DMS 273 treated with DMSO at 0.1 percent for 48 hours (cell line): ENCODE measurements around the gene SPACA5.
"Not testable (repeated sequence)": the region's sequence is repeated elsewhere in the genome, so short reads cannot be mapped to it uniquely, and the experiment has no call there.

Experiments used
- DNase-seq: peaks from one replicate; lab custom pipeline; 2025; lab: John Stamatoyannopoulos, UW

Gene SPACA5

DNA sequence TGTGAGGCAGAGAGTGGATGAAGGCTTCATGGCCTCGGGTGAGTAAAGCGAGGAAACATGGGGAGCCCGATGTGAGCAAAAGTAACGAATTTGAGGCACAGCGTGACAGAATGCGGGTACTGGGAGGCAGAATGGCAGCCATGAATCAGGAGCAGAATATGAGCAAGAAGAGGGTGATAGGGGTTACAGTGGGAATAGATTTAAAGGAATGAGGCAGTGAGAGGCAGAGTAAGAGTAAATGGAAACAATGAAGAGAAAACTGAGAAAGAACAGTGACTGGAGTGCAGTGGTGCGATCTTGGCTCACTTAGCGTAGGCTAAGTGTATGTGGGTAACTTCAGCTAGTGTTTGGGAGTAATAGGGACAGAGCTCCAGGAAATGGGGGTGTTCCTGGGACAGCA lies at the start of gene SPACA5:
Gene SPACA5 (plus strand): TSS at position 301 of the 400 bp plus-strand sequence. CDS start 815 bp downstream, outside the sequence.
- not testable (repeated sequence) for DNase-seq

DNA sequence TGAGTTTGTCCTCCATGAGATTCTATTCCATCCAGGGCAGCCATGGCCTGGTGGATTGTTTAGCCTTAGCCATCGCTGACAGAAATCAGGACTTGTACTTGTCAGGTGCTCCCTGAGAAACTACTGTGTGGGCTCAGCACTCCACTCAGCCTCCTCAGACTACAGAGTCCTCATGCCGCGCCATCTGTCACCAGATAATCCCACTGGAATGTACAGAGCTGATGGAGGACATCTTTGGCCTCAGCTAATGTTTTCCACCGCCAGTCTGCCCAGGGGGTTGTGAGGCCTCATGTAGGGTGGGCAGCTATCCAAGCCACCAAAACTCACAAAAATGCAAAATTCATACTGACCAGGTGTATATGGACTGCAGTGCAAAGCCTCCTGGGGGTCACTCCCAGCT lies 48.6 kb upstream of the SPACA5 start:
- not testable (repeated sequence) for DNase-seq

DNA sequence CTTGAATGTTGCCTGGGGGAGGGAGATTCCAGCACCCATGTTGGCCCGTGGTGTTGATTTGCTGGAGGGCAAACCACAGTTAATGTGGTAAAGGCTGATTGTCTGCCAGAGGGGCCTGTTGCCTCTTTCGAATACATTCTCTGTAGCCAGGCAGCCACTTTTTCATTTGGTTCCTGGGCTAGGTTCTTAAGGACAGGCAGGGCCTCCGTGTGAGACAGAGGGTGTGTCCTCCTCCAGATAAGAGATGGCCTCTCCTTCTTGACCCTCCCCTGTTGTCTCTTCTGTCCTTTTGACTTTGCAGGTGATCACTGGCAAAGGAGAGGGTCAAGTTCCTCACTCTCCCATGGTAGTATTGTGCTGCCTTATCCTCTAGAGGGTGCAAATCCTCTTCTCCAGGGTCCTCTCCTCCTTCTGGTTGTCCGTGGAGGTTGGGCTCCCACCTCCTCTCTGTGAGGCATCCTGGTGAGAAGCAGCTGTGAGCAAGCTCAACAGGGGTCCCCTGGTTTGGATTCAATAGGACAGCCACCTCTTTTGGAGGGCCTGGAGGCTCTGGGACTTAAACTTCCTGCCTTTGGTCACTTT lies 47.9 kb upstream of the SPACA5 start:
- no peak for DNase-seq

DNA sequence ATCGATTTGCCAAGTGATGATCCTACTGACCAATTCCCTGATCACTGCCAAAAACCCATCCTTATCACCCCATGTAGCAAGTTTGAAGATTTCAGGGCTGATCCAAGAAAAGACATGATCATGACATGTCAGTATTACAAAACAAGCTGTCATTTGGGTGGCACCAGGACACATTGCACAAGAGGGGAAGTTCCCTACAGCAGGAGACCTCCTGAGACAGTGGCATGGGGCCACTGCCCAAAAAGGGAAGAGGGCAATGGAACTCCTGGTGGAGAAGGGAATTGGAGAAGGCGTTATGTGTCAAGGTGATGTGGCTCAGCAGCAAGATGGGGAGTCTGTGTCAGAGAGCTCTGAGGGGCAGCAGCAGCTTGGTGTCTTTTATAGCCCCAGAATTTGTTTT lies 46.4 kb upstream of the SPACA5 start:
- DNase-seq = no peak

DNA sequence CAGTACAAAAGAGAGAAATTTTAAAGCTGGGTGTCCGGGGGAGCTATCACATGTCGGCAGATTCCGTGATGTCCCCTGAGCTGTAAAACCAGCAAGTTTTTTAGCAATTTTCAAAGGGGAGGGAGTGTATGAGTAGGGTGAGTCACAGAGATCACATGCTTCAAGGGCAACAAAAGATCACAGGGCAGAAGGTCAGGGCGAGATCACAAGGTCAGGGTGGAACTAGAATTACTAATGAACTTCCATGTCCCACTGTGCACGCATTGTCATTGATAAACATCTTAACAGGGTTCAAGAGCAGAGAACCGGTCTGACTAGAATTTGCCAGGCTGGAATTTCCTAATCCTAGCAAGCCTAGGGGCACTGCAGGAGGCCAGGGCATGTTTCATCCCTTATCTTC lies 45.0 kb upstream of the SPACA5 start:
- DNase-seq = not testable (repeated sequence)

DNA sequence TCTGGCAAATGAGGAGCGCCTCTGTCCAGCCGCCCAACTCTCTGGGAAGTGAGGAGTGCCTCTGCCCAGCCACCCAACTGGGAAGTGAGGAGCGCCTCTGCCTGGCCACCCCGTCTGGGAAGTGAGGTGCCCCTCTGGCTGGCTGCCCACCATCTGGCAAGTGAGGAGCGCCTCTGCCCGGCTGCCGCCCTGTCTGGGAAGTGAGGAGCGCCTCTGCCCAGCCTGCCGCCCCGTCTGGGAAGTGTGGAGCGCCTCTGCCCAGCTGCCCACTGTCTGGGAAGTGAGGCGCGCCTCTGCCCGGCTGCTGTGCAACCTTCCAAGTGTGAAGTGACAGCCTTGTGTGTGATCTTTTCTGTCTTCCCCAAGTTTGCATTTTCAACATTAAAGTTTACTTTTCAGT lies 41.3 kb upstream of the SPACA5 start:
- not testable (repeated sequence) for DNase-seq

DNA sequence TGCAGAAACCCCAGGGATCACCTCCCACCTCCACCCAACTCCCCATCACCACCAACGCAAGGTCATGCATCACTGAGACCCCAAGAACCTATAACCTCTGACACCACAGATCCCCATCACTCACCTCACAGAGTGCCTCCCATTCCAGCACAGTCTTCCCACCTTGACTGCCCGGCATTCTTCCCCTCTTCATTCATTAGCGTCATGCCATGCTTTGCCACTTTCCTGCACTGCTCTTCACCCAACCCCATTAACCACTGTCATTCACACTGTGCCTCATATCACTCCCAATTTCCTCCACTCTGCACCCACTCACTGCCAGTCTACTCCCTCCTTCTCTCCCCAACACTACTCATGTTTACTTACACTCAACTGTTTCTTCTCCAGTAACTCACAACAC lies 33.6 kb upstream of the SPACA5 start:
- no peak for DNase-seq

DNA sequence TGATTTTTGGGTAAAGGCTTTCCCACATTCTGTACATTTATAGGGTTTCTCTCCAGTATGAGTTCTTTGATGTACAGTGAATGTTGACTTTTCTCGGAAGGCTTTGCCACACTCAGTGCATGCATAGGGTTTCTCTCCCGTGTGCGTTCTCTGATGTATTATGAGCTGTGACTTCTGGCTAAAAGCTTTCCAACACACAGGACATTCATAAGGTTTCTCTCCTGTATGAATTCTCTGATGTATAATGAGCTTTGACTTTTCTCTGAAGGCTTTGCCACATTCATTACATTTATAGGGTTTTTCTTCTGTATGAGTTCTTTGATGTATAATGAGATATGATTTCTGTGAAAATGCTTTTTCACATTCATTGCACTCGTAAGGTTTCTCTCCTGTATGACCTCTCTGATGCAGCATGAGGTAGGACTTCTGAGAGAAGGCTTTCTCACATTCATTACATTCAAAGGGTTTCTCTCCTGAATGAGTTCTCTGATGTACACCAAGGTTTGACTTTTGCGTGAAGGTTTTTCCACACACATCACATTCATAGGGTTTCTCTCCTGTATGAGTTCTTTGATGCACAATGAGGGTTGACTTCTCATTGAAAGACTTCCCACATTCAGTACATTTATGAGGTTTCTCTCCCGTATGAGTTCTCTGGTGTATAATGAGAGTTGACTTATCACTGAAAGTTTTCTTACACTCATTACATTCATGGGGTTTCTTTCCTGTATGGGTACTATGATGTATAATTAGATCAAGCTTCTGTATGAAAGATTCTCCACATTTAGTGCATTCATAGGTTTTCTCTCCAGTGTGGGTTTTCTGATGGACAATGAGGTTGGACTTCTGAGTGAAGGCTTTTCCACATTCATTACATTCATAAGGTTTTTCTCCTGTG lies 30.3 kb upstream of the SPACA5 start:
- no peak for DNase-seq

DNA sequence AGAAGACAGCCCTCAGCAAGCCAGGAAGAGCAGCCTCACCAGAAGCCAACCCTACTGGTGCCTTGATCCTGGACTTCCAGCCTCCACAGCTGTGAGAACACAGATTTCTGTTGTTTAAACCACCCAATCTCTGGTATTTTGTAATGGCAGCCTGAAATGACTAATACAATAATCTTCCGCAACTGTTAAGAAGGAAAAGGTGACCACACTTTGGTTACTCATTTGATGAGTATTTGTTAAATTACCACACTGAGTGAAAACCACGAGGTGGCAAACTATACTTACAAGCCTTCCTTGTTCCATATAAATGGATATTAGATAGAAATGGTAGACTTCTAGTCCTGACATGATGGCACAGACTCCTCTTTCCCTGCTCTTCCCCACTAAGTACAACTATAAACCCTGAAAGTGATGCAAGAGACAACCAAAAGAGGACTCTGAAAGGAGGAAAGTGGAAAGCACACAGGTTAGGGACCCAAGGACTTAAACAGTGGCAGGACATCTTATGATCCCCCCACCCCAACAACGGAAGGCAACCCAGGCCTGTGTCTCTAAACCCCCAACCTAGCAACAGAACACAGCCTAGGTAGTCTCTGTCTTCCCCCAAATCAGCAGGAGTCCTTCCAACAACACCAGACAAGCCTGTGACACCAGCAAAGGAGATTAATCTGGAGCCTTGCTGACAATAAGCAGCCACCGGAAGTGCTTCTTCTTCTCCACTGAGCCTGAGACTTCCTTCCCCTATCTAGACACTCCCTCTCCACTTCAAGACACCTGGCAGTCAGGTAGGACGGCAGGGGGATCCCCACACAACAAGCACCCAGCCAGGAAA lies 15.3 kb upstream of the SPACA5 start:
- no peak for DNase-seq

DNA sequence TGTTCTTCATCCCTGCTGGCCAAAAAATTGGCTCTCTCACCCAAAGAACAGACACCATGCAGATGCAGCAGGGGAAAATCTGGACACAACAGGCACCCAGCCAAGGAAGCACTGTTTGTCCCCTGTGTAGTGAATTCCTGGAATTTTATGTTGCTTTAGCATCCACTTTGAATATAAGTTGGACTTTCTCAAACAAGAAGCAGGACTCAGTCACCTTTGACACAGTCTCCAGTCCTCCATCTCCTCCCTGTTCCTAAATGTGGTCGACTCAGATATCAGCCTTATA lies 14.8 kb upstream of the SPACA5 start:
- DNase-seq = no peak

DNA sequence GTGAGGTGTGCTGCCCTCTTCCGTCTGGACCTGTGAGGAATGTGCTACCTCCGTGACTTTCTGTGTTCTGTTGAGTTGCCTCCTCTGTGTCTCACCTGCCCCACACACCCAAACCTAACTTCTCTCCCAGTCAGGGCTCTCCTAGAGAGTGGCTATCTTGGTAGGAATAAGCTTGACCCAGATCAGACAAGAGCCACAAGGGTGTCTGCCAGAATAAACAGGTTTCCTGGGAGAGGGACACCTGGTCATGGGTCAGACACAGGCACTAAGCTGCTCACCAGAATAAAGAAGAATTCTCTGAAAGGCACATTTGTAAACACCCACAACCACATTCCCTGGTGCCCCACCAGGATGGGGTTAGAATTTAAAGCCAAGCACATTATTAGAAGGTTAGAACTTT lies 14.1 kb upstream of the SPACA5 start:
- no peak for DNase-seq

DNA sequence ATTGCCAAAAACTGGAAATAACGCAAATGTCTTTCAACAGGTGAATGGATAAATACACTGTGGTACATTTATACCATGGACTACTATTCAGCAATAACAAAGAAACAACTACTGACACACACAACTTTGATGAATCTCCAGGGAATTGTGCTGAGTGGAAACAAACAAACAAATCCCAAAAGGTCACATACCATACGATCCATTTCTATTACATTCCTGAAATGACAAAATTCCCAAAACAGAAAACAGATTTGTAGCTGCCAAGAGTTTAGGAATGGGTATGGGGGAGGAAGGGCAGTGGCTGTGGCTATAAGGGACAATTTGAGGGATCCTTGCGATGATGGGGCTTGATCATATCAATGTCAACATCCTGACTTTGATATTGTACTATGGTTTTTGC lies 5.5 kb upstream of the SPACA5 start:
- no peak for DNase-seq

DNA sequence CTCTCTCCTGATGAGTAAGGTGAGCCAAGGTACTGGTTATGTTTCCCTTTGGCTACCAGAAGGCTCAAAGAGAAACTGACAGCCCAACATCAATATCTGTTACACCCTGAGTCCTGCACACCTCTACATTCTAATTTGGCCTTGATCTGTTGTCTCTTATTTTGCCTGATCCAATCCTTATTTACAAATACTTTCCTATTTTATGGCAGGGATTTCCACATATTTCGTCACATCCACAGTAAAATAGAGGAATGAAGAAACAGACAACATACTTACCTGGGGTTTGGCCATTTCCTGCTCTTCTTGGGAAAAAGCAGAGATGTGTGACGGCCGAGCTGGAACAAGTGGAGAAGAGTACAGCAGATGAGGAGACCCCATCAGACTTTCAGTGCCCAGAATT lies 4.5 kb upstream of the SPACA5 start:
- no peak for DNase-seq

DNA sequence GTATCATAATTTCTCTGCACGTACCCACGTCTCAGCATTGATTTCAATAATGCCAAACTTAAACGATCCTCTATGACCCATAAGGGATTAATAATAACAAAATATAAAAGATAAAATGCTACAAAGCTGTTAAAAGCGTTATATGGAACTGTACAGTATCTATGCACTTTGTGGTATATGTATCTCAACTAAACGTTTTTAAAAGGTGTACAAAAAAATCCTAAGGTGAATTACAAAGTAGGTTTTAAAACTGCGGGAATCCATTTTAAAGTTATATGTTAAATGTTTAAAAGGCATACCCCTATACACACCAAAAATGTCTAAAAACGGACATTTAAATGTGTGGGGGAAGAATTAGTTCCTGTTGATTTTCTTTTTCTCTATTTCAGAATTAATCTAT lies 3.9 kb upstream of the SPACA5 start:
- no peak for DNase-seq

DNA sequence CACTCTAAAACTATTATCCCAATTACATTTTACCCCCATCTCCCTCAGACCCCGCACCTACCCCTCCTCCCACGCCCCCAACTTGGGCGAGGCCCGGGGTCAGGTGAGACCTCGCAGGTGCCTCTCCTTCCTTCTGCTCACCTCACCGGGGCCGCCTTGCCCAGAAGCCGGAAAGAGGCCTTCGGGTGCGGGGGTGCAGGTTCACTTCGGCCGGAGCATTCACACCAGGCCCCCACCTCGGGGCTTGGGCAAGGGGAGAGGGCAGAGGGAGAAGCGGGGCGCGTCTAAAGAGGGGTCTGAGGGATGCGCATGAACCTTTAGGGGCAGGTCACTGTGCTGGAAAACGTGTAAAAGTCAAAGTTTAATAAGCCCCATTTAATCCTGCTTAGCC lies 3.4 kb upstream of the SPACA5 start:
- DNase-seq = no peak

DNA sequence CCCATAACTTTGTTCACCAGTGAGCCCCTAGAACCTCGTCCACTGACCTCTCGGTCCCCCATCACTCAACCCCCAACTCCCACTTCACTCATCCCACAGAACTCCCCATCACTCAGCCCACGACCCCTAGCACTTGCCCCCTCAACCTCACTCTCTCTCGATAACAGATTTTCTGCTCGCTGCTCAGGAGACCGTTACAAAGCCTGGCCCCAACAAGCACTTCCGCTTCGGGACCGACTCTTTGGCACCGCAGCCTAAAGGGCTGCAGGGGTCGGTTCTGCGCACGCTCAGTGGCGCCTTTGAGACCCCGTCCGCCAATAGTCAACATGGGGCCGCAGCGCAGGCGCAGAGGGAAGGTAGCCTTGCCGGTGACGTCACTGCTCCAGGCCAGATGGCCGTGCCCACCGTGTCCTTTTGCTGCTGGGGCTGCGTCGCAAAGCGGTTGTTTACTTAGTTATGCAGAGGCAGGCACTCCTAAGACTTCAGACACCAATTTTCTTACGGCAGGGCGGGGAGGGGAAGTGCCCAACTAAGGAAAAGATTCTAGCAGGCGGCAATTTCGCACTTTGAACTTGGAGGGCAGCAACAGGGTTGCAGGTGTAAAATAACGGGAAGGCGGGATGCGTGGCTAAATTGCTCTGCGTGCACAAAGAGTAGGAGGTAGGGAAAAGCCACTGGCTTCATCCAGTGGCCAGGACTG lies 2.9 kb upstream of the SPACA5 start, which contains the start of gene ZNF182:
Gene ZNF182 (minus strand): TSS at position 232 of the 700 bp plus-strand sequence. CDS start 1,380 bp downstream, outside the sequence.
- peak; percentile 88 for DNase-seq

DNA sequence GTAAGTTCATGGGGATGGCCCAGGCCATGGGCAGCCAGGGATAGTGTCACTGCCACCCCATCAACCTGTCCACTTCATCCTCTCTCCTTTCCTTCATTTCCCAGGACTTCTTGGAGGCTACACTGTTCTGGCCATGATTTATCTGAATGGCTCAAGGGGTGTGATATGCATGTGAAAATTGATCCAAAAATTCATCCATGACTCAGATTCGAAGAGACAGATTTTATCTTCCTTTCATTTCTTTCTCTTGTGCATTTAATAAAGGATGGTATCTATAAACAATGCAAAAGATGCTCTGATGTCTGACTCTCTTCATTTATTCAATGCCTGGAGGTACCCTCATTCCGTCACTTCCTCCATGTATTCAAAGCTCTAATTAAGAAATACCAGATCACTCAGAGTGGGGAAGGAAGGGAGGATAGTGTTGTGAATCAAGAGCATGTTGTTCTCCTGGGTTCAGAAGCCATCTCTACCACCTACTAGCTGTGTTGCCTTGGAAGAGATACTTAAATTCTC lies 2.7 kb downstream of the SPACA5 start:
- DNase-seq = not testable (repeated sequence)

DNA sequence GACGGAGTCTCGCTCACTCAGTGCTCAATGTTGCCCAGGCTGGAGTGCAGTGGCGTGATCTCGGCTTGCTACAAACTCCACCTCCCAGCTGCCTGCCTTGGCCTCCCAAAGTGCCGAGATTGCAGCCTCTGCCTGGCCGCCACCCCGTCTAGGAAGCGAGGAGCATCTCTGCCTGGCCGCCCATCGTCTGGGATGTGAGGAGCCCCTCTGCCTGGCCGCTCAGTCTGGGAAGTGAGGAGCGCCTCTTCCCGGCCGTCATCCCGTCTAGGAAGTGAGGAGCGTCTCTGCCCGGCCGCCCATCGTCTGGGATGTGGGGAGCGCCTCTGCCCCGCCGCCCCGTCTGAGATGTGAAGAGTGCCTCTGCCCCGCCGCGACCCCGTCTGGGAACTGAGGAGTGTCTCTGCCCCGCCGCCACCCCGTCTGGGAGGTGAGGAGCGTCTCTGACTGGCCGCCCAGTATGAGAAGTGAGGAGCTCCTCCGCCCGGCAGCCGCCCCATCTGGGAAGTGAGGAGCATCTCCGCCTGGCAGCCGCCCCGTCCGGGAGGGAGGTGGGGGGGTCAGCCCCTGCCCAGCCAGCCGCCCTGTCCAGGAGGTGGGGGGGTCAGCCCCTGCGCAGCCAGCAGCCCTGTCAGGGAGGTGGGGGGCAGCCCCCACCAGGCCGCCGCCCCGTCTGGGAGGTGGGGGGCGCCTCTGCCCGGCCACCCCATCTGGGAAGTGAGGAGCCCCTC lies 10.0 kb downstream of the SPACA5 start:
- DNase-seq = not testable (repeated sequence)

DNA sequence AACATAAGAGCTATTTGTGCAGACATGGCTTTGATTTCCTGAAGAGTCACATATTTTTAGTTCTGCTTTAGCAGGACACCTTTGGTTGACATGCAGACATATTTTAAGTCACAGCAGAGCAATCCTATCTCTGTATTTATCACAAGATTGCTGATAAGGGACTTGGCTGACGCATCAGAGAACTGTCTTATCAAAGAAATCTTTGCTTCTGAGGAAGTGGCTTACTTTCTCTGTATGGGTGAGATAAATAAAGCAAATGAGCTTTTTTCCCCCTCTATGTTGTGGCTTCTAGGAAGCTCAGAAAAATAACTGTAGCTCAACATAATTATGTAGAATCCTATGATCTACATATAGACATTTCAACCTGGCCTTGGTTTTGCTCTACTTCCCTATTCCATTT lies 13.1 kb downstream of the SPACA5 start:
- not testable (repeated sequence) for DNase-seq

DNA sequence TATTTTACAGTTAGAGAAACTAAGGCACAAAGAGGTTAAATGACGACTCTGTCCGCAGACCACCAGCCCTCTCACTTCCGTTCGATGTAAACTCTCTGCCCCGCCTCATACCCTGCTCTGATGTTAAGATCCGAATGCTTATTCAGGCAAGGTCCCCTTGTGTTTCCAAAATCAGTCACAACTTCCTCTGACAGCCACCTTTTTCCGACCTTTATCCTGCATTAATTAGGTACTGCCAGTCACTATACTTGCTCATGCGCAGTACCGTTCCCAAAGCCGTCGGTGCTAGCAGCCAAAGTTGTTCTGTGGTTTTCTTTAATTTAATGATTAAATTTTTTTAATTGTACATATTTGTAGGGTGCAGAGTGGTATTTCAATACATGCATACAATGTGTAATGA lies 13.7 kb downstream of the SPACA5 start:
- DNase-seq = not testable (repeated sequence)
